ENCODE results near the gene SAMD4A.

DNA sequence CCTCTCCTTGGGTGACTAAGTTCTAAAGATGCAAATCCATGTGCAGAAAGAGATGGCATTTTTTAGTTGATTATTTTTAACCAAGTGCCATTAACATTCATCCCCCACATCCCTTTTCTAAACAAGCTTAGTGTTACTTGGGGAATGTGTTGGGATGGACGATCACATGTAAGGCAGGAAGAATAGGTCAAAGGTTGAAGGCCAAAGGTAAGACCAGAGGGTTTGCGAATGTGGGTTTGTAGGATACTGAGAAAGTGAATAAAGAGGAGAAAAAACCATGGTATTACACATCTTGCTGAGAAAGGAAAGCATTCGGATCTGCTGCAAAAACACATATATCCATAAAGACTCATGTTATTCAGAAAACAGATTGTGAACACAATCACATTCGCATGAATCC, 224.1 kb downstream of the SAMD4A start:
- TF ChIP-seq SP1 (IDR thresholded peaks at IDR 0.05) (no peak), BHLHE40 (IDR thresholded peaks at IDR 0.05; ENCODE audit: borderline replicate concordance) (no peak), SUZ12 (IDR thresholded peaks at IDR 0.05) (no peak), LEF1 (IDR thresholded peaks at IDR 0.05; ENCODE audit: borderline replicate concordance) (no peak)
- TF ChIP-seq, protein P1, sequence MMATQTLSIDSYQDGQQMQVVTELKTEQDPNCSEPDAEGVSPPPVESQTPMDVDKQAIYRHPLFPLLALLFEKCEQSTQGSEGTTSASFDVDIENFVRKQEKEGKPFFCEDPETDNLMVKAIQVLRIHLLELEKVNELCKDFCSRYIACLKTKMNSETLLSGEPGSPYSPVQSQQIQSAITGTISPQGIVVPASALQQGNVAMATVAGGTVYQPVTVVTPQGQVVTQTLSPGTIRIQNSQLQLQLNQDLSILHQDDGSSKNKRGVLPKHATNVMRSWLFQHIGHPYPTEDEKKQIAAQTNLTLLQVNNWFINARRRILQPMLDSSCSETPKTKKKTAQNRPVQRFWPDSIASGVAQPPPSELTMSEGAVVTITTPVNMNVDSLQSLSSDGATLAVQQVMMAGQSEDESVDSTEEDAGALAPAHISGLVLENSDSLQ (IDR thresholded peaks at IDR 0.05) = no peak

All from HEK293T (cell line).